NCI-H146 treated with DMSO at 0.1 percent for 48 hours (cell line): ENCODE results near the gene HYCC1.
"Not testable (repeated sequence)": the region's sequence is repeated elsewhere in the genome, so short reads cannot be mapped to it uniquely, and the experiment has no call there.

Experiments
- DNase-seq: peaks from one replicate; lab custom pipeline; 2025; ENCODE audit not compliant: unreplicated experiment; lab: John Stamatoyannopoulos, UW

The HYCC1 gene

GRCh38 chr7:23013715-23014649 is at the start of gene HYCC1:
HYCC1 (minus strand) TSS chr7:23014130; CDS start chr7:22991111, 23,019 bp downstream.
- peak; percentile 99 for DNase-seq

GRCh38 chr7:23062452-23062851 is 48.5 kb upstream of the HYCC1 start:
- no peak for DNase-seq

GRCh38 chr7:23061327-23061726 is 47.4 kb upstream of the HYCC1 start:
- no peak for DNase-seq

DNA sequence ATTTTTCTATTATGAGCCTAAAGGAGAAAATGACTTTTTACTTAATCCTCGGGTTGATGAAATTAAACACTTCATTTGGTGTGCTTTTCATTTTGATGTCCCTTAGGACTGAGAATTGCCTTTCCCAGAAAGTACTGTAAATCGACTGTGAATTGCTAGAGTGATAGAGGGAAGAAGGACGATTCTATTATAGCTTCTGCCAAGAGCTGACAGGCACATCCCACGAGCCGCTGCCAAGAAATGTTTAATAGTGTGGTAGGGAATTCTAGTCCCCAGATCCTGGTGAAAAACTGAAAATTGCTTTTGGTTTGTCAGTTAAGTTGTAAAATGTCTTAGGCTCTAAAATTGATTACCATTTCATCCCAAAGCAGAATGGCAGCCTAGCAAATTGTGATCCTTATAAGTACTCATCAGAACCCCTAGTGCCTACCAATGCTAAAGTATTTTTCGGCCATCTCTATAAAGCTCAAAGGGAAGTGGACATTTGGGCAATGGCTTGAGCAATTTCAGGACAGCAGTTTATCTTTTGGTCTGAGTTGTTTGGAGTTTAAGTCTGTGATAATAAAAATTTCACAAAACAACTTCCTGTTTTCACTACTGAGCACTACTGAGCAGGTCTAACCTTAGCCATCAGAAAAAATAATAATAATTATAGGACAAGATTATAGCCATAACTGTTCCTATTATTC is 44.6 kb upstream of the HYCC1 start:
- DNase-seq: no peak

- DNase-seq: peak; percentile 55
Observed at GRCh38 chr7:23055582-23056178, 41.8 kb upstream of the HYCC1 start.

DNA sequence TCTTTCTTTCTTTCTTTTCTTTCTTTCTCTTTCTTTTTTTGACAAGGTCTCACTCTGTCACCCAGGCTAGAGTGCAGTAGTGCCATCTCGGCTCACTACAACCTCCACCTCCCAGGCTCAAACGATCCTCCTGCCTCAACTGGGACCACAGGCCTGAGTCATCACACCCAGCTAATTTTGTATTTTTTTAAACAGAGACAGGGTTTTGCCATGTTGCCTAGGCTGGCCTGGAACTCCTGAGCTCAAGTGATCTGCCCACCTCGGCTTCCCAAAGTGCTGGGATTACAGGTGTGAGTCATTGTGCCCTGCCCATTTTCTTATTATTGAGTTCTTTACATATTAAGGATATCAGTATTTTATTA is 37.2 kb upstream of the HYCC1 start:
- DNase-seq: not testable (repeated sequence)

DNA sequence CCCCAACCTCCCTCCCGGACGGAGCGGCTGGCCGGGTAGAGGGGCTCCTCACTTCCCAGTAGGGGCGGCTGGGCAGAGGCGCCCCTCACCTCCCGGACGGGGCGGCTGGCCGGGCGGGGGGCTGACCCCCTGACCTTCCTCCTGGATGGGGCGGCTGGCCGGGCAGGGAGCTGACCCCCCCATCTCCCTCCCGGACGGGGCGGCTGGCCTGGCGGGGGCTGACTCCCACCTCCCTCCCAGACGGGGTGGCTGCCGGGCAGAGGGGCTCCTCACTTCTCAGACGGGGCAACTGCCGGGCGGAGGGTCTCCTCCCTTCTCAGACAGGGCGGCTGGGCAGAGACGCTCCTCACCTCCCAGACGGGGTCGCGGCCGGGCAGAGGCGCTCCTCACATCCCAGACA is 32.4 kb upstream of the HYCC1 start:
- not testable (repeated sequence) for DNase-seq

GRCh38 chr7:23045086-23045485 is 31.2 kb upstream of the HYCC1 start:
- DNase-seq: not testable (repeated sequence)

DNA sequence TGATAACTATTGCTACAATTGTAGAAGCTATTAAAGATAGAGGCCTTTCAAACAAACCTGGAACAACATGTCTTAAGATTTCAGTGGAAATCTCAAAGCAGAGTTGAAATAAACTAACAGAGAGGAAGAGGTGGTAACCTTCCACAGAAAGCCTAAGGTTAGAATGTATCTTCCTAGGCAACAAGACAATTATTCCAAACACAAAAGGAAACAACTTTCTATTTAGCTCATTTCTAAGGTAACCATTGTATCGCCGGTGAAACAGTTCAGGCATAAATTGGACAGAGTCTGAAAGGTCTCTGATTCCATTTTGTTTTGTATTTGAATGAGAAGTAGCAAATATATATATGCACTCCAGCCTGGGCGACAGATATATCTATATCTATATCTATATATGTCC is 30.7 kb upstream of the HYCC1 start:
- DNase-seq: peak; percentile 8

DNA sequence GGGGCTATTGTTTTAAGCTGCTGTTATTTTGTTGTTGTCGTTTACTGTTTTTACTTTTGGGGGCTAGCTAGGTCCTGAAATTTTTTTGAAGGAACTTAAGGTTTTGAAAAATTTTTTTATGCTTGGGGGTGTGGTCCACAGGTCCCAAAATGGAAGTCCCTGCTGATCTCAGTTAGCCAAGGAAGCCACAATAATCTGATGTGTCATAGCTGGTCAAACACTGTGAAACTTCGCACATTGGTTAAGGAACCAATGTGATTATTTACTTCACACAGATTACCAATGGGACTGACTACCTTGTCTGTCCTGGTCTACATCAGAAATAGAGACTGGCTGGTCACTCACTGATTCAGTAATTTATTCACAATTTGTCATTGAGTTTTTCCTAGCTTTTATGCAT is 29.5 kb upstream of the HYCC1 start:
- no peak for DNase-seq

DNA sequence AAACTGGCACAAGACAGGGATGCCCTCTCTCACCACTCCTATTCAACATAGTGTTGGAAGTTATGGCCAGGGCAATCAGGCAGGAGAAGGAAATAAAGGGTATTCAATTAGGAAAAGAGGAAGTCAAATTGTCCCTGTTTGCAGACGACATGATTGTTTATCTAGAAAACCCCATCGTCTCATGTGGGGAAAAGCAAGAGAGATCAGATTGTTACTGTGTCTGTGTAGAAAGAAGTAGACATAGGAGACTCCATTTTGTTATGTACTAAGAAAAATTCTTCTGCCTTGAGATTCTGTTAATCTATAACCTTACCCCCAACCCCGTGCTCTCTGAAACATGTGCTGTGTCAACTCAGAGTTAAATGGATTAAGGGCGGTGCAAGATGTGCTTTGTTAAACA is 25.7 kb upstream of the HYCC1 start:
- not testable (repeated sequence) for DNase-seq

DNA sequence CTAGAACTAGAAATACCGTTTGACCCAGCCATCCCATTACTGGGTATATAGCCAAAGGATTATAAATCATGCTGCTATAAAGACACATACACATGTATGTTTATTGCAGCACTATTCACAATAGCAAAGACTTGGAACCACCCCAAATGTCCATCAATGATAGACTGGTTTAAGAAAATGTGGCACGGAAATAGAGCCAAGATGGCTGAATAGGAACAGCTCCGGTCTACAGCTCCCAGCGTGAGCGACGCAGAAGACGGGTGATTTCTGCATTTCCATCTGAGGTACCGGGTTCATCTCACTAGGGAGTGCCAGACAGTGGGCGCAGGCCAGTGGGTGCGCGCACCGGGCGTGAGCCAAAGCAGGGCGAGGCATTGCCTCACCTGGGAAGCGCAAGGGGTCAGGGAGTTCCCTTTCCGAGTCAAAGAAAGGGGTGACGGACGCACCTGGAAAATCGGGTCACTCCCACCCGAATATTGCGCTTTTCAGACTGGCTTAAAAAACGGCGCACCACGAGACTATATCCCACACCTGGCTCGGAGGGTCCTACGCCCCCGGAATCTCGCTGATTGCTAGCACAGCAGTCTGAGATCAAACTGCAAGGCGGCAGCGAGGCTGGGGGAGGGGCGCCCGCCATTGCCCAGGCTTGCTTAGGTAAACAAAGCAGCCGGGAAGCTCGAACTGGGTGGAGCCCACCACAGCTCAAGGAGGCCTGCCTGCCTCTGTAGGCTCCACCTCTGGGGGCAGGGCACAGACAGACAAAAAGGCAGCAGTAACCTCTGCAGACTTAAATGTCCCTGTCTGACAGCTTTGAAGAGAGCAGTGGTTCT is 21.8 kb upstream of the HYCC1 start:
- DNase-seq: not testable (repeated sequence)

GRCh38 chr7:23027261-23027660 is 13.3 kb upstream of the HYCC1 start:
- no peak for DNase-seq

DNA sequence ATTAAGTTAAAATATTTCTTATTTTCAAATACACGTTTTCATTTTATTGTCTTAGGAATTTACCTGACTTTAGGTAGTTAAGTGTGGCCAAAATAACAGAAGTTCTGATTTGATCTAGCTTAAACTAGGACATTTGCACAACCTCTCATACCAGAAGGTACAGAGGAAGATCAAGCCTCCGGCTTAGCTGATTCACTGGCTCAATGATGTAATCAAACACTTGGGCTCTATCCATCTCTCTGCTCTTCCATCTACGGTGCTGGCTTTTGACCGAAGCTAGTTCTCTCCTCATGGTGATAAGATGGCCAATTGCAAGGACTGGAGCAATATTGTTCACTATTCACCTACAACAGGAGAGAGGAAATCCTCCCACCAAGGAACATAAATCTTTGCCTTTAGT is 12.2 kb upstream of the HYCC1 start:
- no peak for DNase-seq

- DNase-seq: no peak
Observed at GRCh38 chr7:23024454-23024853, 10.5 kb upstream of the HYCC1 start.

- DNase-seq: no peak
Observed at GRCh38 chr7:23022851-23023250, 8.9 kb upstream of the HYCC1 start.

DNA sequence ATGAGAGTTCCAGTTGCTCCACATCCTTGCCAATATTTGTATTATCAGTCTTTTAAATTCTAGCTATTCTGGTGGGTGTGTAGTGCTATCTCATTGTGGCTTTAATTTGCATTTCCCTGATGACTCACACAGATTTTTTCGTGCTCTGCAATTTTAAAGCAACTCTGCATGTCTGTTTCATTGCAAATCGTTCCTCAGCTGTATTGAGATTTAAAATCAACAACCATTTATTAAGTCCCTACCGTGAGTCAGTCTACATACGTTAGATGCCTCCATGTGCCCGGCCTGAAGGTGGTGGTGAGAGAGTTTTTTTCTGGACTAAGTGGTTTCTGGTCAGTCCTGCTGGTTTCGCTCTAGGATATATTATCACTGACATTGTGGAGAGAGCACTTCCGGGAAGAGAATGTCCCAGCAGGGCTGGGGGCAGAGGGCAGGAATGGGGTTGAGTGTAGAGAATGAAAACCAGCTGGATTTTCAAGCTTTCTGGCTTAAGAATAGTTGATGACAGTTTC is 8.4 kb upstream of the HYCC1 start:
- DNase-seq: no peak

GRCh38 chr7:23021596-23021995 is 7.7 kb upstream of the HYCC1 start:
- no peak for DNase-seq

GRCh38 chr7:23020742-23021401 is 6.9 kb upstream of the HYCC1 start:
- no peak for DNase-seq

- DNase-seq: peak; percentile 48
Observed at GRCh38 chr7:23018750-23019149, 4.8 kb upstream of the HYCC1 start.
